ENCODE results near the gene TK2.
A peak's percentile ranks its signal among the peaks of the same experiment; 100 is the strongest.
"Not testable (repeated sequence)": the region's sequence is repeated elsewhere in the genome, so short reads cannot be mapped to it uniquely, and the experiment has no call there.

The TK2 gene

GRCh38 chr16:66549284-66550131 is at the start of gene TK2:
TK2 (minus strand) TSS chr16:66550122; CDS start chr16:66550061, 61 bp downstream.
- DNase-seq, result peak; percentile 35 to 65

GRCh38 chr16:66598111-66598510 is 48.2 kb upstream of the TK2 start:
- DNase-seq, result peak in 1 of 2 experiments; percentile 32

- DNase-seq, result no peak
Measured at GRCh38 chr16:66596986-66597848, 47.3 kb upstream of the TK2 start.

GRCh38 chr16:66596559-66596958 is 46.6 kb upstream of the TK2 start:
- not testable (repeated sequence) for DNase-seq

- DNase-seq, result no peak
Measured at GRCh38 chr16:66594739-66595138, 44.8 kb upstream of the TK2 start.

GRCh38 chr16:66592814-66593213 is 42.9 kb upstream of the TK2 start:
- DNase-seq, result no peak

- DNase-seq, result no peak
Measured at GRCh38 chr16:66592241-66592640, 42.3 kb upstream of the TK2 start.

GRCh38 chr16:66591018-66591417 is 41.1 kb upstream of the TK2 start:
- no peak for DNase-seq

GRCh38 chr16:66590322-66590721 is 40.4 kb upstream of the TK2 start:
- peak in 1 of 2 experiments; percentile 14 for DNase-seq

- DNase-seq, result peak; percentile 77 to 80
Measured at GRCh38 chr16:66588981-66589713, 39.2 kb upstream of the TK2 start.

GRCh38 chr16:66587881-66588600 is 38.1 kb upstream of the TK2 start:
- peak; percentile 24 to 59 for DNase-seq

GRCh38 chr16:66585481-66586239 is 35.7 kb upstream of the TK2 start:
- DNase-seq, result peak; percentile 78 to 79

- DNase-seq, result no peak
Measured at GRCh38 chr16:66581246-66581952, 31.5 kb upstream of the TK2 start.

- DNase-seq, result no peak
Measured at GRCh38 chr16:66580605-66581209, 30.8 kb upstream of the TK2 start.

- DNase-seq, result no peak
Measured at GRCh38 chr16:66578651-66579531, 29.0 kb upstream of the TK2 start, which contains the start of gene CMTM2. CMTM2 (plus strand) TSS chr16:66579463; CDS start chr16:66579608, 145 bp downstream.

- DNase-seq, result no peak
Measured at GRCh38 chr16:66576296-66576695, 26.4 kb upstream of the TK2 start.

- no peak for DNase-seq
Measured at GRCh38 chr16:66575060-66575459, 25.1 kb upstream of the TK2 start.

GRCh38 chr16:66574531-66574930 is 24.6 kb upstream of the TK2 start:
- DNase-seq, result no peak

- DNase-seq, result no peak
Measured at GRCh38 chr16:66574081-66574480, 24.2 kb upstream of the TK2 start.
